DMS114 treated with DMSO at 0.1 percent for 48 hours (cell line): ENCODE measurements around the gene FASTK.
A peak's percentile ranks its signal among the peaks of the same experiment; 100 is the strongest.

ENCODE experiments used
- DNase-seq: peaks from one replicate; lab custom pipeline; 2025; ENCODE audit not compliant: unreplicated experiment; lab: John Stamatoyannopoulos, UW

FASTK gene

GRCh38 chr7:151100921-151101320 is 20.3 kb upstream of the FASTK start:
- no peak for DNase-seq

- no peak for DNase-seq
These were observed 19.0 kb upstream of the FASTK start for GRCh38 chr7:151099486-151100211.

GRCh38 chr7:151095828-151096475 is 15.3 kb upstream of the FASTK start:
- no peak for DNase-seq

- DNase-seq = no peak
These were observed 14.7 kb upstream of the FASTK start for GRCh38 chr7:151095123-151095797.

GRCh38 chr7:151094675-151095074 is 14.1 kb upstream of the FASTK start:
- DNase-seq = no peak

GRCh38 chr7:151093748-151094147 is 13.1 kb upstream of the FASTK start:
- no peak for DNase-seq

GRCh38 chr7:151091988-151092387 is 11.4 kb upstream of the FASTK start:
- DNase-seq = no peak

- DNase-seq = no peak
These were observed 10.8 kb upstream of the FASTK start for GRCh38 chr7:151091431-151091830.

- no peak for DNase-seq
These were observed 10.4 kb upstream of the FASTK start for GRCh38 chr7:151091003-151091402.

GRCh38 chr7:151089893-151090730 is 9.5 kb upstream of the FASTK start:
- DNase-seq = no peak

GRCh38 chr7:151088856-151089699 is 8.5 kb upstream of the FASTK start:
- no peak for DNase-seq

GRCh38 chr7:151088019-151088855 is 7.6 kb upstream of the FASTK start:
- DNase-seq = no peak

GRCh38 chr7:151087245-151088018 is 6.8 kb upstream of the FASTK start:
- DNase-seq = no peak

GRCh38 chr7:151086802-151087244 is 6.2 kb upstream of the FASTK start:
- DNase-seq = no peak

- DNase-seq = peak; percentile 68
These were observed 5.3 kb upstream of the FASTK start, which contains the start of gene AGAP3 for GRCh38 chr7:151085691-151086620. TSS of gene AGAP3 (plus strand) at chr7:151086475. CDS start at chr7:151086742, 267 bp downstream.

- DNase-seq = no peak
These were observed 4.7 kb upstream of the FASTK start for GRCh38 chr7:151085329-151085690.

- DNase-seq = no peak
These were observed 3.2 kb upstream of the FASTK start for GRCh38 chr7:151083824-151084160.
